HepG2 (cell line): Measurements from ENCODE around the gene IGSF21. TPM values are rescaled to one million over a fixed set of nuclear protein-coding genes. Genes with fewer than 3 reads are reported as not detected.

Experiments used
- ATAC-seq: fragments of 200-7000 bp; cut with Tn5 transposase; 3 replicates; pipeline ENCODE4 v1.9.1; 2020; ENCODE audit warnings: mild to moderate bottlenecking, moderate library complexity
- BruUV-seq: library from RNA; stranded (reverse); fragments of 400-500 nt; replicated peaks from 2 replicates; lab custom pipeline; 2021; lab: Mats Ljungman, UMichigan
- CTCF ChIA-PET: fragments of 300-600 bp; formaldehyde crosslinking; extraction: SDS; loops from one replicate; lab custom pipeline; 2021; ENCODE audit warnings: low total read pairs, inconsistent platforms, low intra/inter-chr PET ratio; lab: Yijun Ruan, JAX
- POLR2A ChIA-PET: fragments of 350-600 bp; sonication (Branson Sonifier 250); formaldehyde crosslinking; loops from one replicate; lab custom pipeline; 2020; ENCODE audit warnings: antibody characterized with exemption, inconsistent platforms; lab: Yijun Ruan, JAX
- DNase-seq: peaks from one replicate; pipeline ENCODE4 v3.0.0-alpha.2; 2015; ENCODE audit warnings: low spot score
- FAIRE-seq: peaks from 3 replicates; lab custom pipeline; 2011; peaks lifted over from hg19 to GRCh38; lab: Jason Lieb, UNC
- H2AFZ ChIP-seq: one replicate; pipeline ENCODE4 v1.6.1; 2011; ENCODE audit warnings: low read length, inconsistent platforms
- H3K27ac ChIP-seq: fragments of 300-600 bp; 3 replicates; pipeline ENCODE4 v1.8.0; 2011; ENCODE audit warnings: mixed run types, mild to moderate bottlenecking, mixed read lengths, low read length, inconsistent platforms; ENCODE audit not compliant: insufficient read depth; ENCODE audit errors: extremely low read length
- H3K27me3 ChIP-seq, 2 experiments: fragments of 200-600 bp in 1 of 2; 2 replicates in 1 of 2; 3 replicates in 1 of 2; pipeline versions ENCODE4 v1.6.0 to v1.8.0; 2011; ENCODE audit warnings: low read length in 2 of 2, mild to moderate bottlenecking in 2 of 2, moderate library complexity in 2 of 2, inconsistent platforms in 1 of 2; ENCODE audit not compliant: insufficient read depth in 2 of 2, control insufficient read depth in 1 of 2
- H3K36me3 ChIP-seq, 2 experiments: fragments of 200-600 bp in 1 of 2; replicated peaks in 1 of 2; 2 replicates in 1 of 2; 3 replicates in 1 of 2; pipeline versions ENCODE4 v1.5.1 to v1.8.0; 2011; ENCODE audit warnings: low read length in 2 of 2, inconsistent platforms in 1 of 2; ENCODE audit not compliant: insufficient read depth in 2 of 2, control insufficient read depth in 1 of 2
- H3K4me1 ChIP-seq: 2 replicates; pipeline ENCODE4 v1.5.1; 2012; ENCODE audit warnings: low read length, inconsistent platforms; ENCODE audit not compliant: insufficient read depth
- H3K4me2 ChIP-seq: 2 replicates; pipeline ENCODE4 v1.6.0; 2011; ENCODE audit warnings: low read depth, low read length, inconsistent platforms
- H3K4me3 ChIP-seq, 3 experiments: fragments of 200-600 bp in 1 of 3; sonication (generic), shearing (Covaris generic) in 1 of 3; replicated peaks in 1 of 3; 2 replicates each; pipeline ENCODE4 v1.5.1; 2011 to 2016; ENCODE audit warnings: low read length in 3 of 3, inconsistent platforms in 2 of 3, low read depth in 2 of 3, mild to moderate bottlenecking in 2 of 3, control low read depth in 1 of 3, mixed read lengths in 1 of 3; ENCODE audit not compliant: insufficient read depth in 1 of 3
- H3K79me2 ChIP-seq: one replicate; pipeline ENCODE4 v1.6.1; 2011; ENCODE audit warnings: low read length, inconsistent platforms; ENCODE audit not compliant: insufficient read depth
- H3K9ac ChIP-seq: 2 replicates; pipeline ENCODE4 v1.6.0; 2011; ENCODE audit warnings: mild to moderate bottlenecking, low read depth, low read length, inconsistent platforms; ENCODE audit not compliant: insufficient read depth
- H3K9me3 ChIP-seq: 2 replicates; pipeline ENCODE4 v1.5.1; 2012; ENCODE audit warnings: mild to moderate bottlenecking, low read length
- H4K20me1 ChIP-seq: 2 replicates; pipeline ENCODE4 v1.6.0; 2011; ENCODE audit warnings: inconsistent platforms, mild to moderate bottlenecking, low read length, moderate library complexity; ENCODE audit not compliant: insufficient read depth
- CBX1 ChIP-seq: IDR thresholded peaks from one replicate; pipeline ENCODE4 v1.6.1; 2016; ENCODE audit warnings: antibody characterized with exemption, low read depth
- CBX5 ChIP-seq: sonication (generic); formaldehyde crosslinking; IDR thresholded peaks from 2 replicates; pipeline ENCODE4 v1.4.0; 2020; ENCODE audit warnings: missing genetic modification reagents, borderline replicate concordance
- FOXA3 ChIP-seq: IDR thresholded peaks from 2 replicates; pipeline ENCODE4 v1.6.1; 2016; ENCODE audit warnings: missing genetic modification reagents, missing compliant biosample characterization
- ZNF256 ChIP-seq: sonication (generic); formaldehyde crosslinking; conservative IDR thresholded peaks from 2 replicates; pipeline ENCODE4 v1.4.0; 2020; ENCODE audit warnings: missing genetic modification reagents
- ZNF564 ChIP-seq: sonication (generic); formaldehyde crosslinking; IDR thresholded peaks from 2 replicates; pipeline ENCODE4 v1.8.1; 2023; ENCODE audit warnings: mild to moderate bottlenecking, missing genetic modification reagents
- WGBS: methylation state at CpG from one replicate; pipeline ENCODE4 v1.1.6; 2017; ENCODE audit warnings: low lambda C conversion rate; 5-methylcytosine and 5-hydroxymethylcytosine counted together
- in situ Hi-C: cut with HindIII; loops from 2 replicates; pipeline ENCODE4 v1.10.0; 2017; ENCODE audit warnings: low pct_unique_long_range_greater_than_20kb; ENCODE audit not compliant: extremely low pct_ligation_motif_present
- intact Hi-C: fragments of 100-400 bp; cut with micrococcal nuclease; formaldehyde crosslinking; loops from one replicate; pipeline ENCODE4 v1.10.0; 2022; ENCODE audit not compliant: unreplicated experiment
- polyA plus RNA-seq, 8 experiments: library from polyadenylated mRNA; depleted of rRNA in 3 of 8; stranded (reverse) in 7 of 8; unstranded in 1 of 8; fragments of >200 nt; fragmentation: Illumina TruSeq in 4 of 8; extraction: Trizol in 4 of 8; gene quantifications; 2 replicates each; pipeline versions ENCODE4 v1.2.1 to v1.2.3, GENCODE V29; 2011 to 2016; ENCODE audit warnings: low read depth in 4 of 8, missing spikeins in 1 of 8, mixed read lengths in 1 of 8; ENCODE audit not compliant: insufficient read depth in 1 of 8
- total RNA-seq, 5 experiments: library from RNA; depleted of rRNA; stranded (reverse); fragments of >200 nt; fragmentation: Illumina TruSeq; extraction: Trizol; gene quantifications; 2 replicates each; pipeline ENCODE4 v1.2.3, GENCODE V29; 2016; ENCODE audit warnings: low read depth in 1 of 5
- TF ChIP-seq, protein P1 (sequence below): sonication (generic); formaldehyde crosslinking; IDR thresholded peaks from 2 replicates; pipeline ENCODE4 v1.8.0; 2022; ENCODE audit warnings: missing genetic modification reagents, mild to moderate bottlenecking, moderate library complexity, borderline replicate concordance
- TF ChIP-seq, protein P2 (sequence below): sonication (generic); formaldehyde crosslinking; IDR thresholded peaks from 2 replicates; pipeline ENCODE4 v1.8.1; 2023; ENCODE audit warnings: mild to moderate bottlenecking, missing genetic modification reagents, borderline replicate concordance
- TF ChIP-seq, protein P3 (sequence below): sonication (generic); formaldehyde crosslinking; conservative IDR thresholded peaks from 2 replicates; pipeline ENCODE4 v1.8.0; 2022; ENCODE audit warnings: mild to moderate bottlenecking, moderate library complexity, missing genetic modification reagents
- TF ChIP-seq, protein P4 (sequence below): IDR thresholded peaks from 2 replicates; pipeline ENCODE4 v1.6.1; 2016

The IGSF21 gene
- total and polyA plus RNA-seq, 2 of the 13 experiments (the other 11 are each of a cell fraction or from before 2014, with no cell fraction given), result not detected

DNA sequence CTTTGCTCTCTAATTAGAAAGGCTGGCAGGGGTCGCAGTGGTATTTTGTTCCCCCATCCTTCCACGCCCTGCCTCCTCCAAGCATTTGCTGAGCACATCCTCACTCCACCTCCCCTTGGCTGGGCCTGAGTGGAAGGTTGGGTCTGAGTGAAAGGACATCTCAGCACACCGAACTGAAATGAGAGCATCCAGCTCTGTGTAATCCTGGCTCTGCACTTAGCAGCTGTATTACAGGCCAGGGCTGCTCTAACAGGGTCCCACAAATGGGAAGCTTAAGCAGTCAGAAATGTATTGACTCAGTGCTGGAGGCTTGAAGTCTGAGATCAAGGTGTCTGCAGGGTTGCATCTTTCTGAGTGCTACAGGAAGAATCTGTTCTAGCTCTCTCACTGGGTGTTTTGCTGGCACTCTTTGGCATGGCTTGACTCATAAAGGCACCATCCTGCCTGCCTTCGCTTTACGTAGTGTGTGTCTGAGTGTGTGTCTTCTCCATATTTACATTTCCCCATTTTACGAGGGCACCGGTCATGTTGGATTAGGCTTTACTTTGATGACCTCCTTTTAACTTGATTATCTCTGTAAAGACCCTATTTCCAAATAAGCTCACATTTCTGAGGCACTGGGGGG, 48.5 kb upstream of the IGSF21 start:
- H3K4me1 ChIP-seq, result no peaks in the 10 kb centered on the region
- H3K9me3 ChIP-seq, result no peaks in the 10 kb centered on the region
- no peaks in the 10 kb centered on the region for H3K79me2 ChIP-seq
- WGBS, result 8% methylated on average over 6 of the region's 7 CpGs
- in situ Hi-C loops (no loop called here), intact Hi-C loops (no loop called here)
- ChIA-PET POLR2A (no interaction called here), CTCF (no interaction called here)
- no peak for DNase-seq
- H3K36me3 ChIP-seq, result no peaks in the 10 kb centered on the region
- no peak overlapping the region for H3K9ac ChIP-seq
- ATAC-seq, result no peak
- no peak overlapping the region for H3K27ac ChIP-seq
- TF ChIP-seq CBX5 (no peak), FOXA3 (CRISPR knock-in tag) (no peak), CBX1 (no peak), ZNF564 (CRISPR knock-in tag) (no peak), ZNF256 (no peak)
- TF ChIP-seq, protein P1, sequence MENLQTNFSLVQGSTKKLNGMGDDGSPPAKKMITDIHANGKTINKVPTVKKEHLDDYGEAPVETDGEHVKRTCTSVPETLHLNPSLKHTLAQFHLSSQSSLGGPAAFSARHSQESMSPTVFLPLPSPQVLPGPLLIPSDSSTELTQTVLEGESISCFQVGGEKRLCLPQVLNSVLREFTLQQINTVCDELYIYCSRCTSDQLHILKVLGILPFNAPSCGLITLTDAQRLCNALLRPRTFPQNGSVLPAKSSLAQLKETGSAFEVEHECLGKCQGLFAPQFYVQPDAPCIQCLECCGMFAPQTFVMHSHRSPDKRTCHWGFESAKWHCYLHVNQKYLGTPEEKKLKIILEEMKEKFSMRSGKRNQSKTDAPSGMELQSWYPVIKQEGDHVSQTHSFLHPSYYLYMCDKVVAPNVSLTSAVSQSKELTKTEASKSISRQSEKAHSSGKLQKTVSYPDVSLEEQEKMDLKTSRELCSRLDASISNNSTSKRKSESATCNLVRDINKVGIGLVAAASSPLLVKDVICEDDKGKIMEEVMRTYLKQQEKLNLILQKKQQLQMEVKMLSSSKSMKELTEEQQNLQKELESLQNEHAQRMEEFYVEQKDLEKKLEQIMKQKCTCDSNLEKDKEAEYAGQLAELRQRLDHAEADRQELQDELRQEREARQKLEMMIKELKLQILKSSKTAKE (CRISPR knock-in tag), result no peak
- TF ChIP-seq, protein P2, sequence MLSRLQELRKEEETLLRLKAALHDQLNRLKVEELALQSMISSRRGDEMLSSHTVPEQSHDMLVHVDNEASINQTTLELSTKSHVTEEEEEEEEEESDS (CRISPR knock-in tag), result no peak
- TF ChIP-seq, protein P3, sequence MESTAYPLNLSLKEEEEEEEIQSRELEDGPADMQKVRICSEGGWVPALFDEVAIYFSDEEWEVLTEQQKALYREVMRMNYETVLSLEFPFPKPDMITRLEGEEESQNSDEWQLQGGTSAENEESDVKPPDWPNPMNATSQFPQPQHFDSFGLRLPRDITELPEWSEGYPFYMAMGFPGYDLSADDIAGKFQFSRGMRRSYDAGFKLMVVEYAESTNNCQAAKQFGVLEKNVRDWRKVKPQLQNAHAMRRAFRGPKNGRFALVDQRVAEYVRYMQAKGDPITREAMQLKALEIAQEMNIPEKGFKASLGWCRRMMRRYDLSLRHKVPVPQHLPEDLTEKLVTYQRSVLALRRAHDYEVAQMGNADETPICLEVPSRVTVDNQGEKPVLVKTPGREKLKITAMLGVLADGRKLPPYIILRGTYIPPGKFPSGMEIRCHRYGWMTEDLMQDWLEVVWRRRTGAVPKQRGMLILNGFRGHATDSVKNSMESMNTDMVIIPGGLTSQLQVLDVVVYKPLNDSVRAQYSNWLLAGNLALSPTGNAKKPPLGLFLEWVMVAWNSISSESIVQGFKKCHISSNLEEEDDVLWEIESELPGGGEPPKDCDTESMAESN (CRISPR knock-in tag), result no peak
- TF ChIP-seq, protein P4, sequence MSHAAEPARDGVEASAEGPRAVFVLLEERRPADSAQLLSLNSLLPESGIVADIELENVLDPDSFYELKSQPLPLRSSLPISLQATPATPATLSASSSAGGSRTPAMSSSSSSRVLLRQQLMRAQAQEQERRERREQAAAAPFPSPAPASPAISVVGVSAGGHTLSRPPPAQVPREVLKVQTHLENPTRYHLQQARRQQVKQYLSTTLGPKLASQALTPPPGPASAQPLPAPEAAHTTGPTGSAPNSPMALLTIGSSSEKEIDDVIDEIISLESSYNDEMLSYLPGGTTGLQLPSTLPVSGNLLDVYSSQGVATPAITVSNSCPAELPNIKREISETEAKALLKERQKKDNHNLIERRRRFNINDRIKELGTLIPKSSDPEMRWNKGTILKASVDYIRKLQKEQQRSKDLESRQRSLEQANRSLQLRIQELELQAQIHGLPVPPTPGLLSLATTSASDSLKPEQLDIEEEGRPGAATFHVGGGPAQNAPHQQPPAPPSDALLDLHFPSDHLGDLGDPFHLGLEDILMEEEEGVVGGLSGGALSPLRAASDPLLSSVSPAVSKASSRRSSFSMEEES (CRISPR knock-in tag), result no peak
- H2AFZ ChIP-seq, result no peak overlapping the region
- no peak overlapping the region for H3K4me2 ChIP-seq
- no peaks in the 10 kb centered on the region for H4K20me1 ChIP-seq
- H3K4me3 ChIP-seq, result no peak overlapping the region
- FAIRE-seq, result no peak
- H3K27me3 ChIP-seq, result peaks cover 0 to 11% of the 10 kb centered on the region in 2 experiments; a peak in 1 of 5 replicates
- no TSS peak for BruUV-seq
